Endodermal cell (in vitro differentiated cells): Measurements from ENCODE around the gene RBCK1. TPM values are rescaled to one million over a fixed set of nuclear protein-coding genes. Genes with fewer than 3 reads are reported as not detected.
"Not testable (repeated sequence)": the region's sequence is repeated elsewhere in the genome, so short reads cannot be mapped to it uniquely, and the experiment has no call there.

Experiments used
- DNase-seq: peaks from one replicate; pipeline ENCODE4 v3.0.0-alpha.2; 2017
- H3K27ac ChIP-seq: 2 replicates; pipeline ENCODE4 v1.5.1; 2013; ENCODE audit warnings: mild to moderate bottlenecking, low read depth, low read length, moderate library complexity
- H3K27me3 ChIP-seq: 2 replicates; pipeline ENCODE4 v1.6.1; 2013; ENCODE audit warnings: mild to moderate bottlenecking, low read length, moderate library complexity; ENCODE audit not compliant: insufficient read depth, control insufficient read depth, poor library complexity, severe bottlenecking
- H3K36me3 ChIP-seq: 2 replicates; pipeline ENCODE4 v1.7.0; 2013; ENCODE audit warnings: mild to moderate bottlenecking, low read length, moderate library complexity; ENCODE audit not compliant: control insufficient read depth, insufficient read depth
- H3K4me1 ChIP-seq: one replicate; pipeline ENCODE4 v1.7.0; 2013; ENCODE audit warnings: low read length; ENCODE audit not compliant: control insufficient read depth, insufficient read depth
- H3K4me3 ChIP-seq: 2 replicates; pipeline ENCODE4 v1.5.1; 2013; ENCODE audit warnings: mild to moderate bottlenecking, low read length, moderate library complexity
- H3K9ac ChIP-seq: 2 replicates; pipeline ENCODE4 v1.6.1; 2013; ENCODE audit warnings: mild to moderate bottlenecking, low read length, moderate library complexity; ENCODE audit not compliant: poor library complexity, severe bottlenecking; ENCODE audit errors: extremely low read depth
- H3K9me3 ChIP-seq: 2 replicates; pipeline ENCODE4 v1.6.1; 2013; ENCODE audit warnings: mild to moderate bottlenecking, low read length, moderate library complexity; ENCODE audit not compliant: control insufficient read depth
- H3K27ac Mint-ChIP-seq: 2 replicates; pipeline ENCODE4 v1.8.0; 2020; ENCODE audit warnings: mixed read lengths
- H3K27me3 Mint-ChIP-seq: 2 replicates; pipeline ENCODE4 v1.8.0; 2021; ENCODE audit warnings: mild to moderate bottlenecking, mixed read lengths; ENCODE audit not compliant: insufficient read depth
- H3K36me3 Mint-ChIP-seq: 2 replicates; pipeline ENCODE4 v1.8.0; 2020; ENCODE audit warnings: low read depth, mixed read lengths
- H3K4me1 Mint-ChIP-seq: 2 replicates; pipeline ENCODE4 v1.8.0; 2020; ENCODE audit warnings: mixed read lengths
- H3K4me3 Mint-ChIP-seq: 2 replicates; pipeline ENCODE4 v1.8.0; 2020; ENCODE audit warnings: mild to moderate bottlenecking, moderate library complexity, mixed read lengths
- H3K9me3 Mint-ChIP-seq: 2 replicates; pipeline ENCODE4 v1.8.0; 2020; ENCODE audit warnings: mild to moderate bottlenecking, mixed read lengths
- CTCF ChIP-seq: fragments of 200-600 bp; sonication (generic); conservative IDR thresholded peaks from 2 replicates; pipeline ENCODE4 v1.5.0; 2021; ENCODE audit warnings: antibody characterized with exemption, mild to moderate bottlenecking
- WGBS, 2 experiments: methylation state at CpG; one replicate each; pipeline versions ENCODE4 v1.1.5 to v1.1.7; 2013; ENCODE audit warnings: missing lambda C conversion rate in 2 of 2, mixed read lengths in 1 of 2; ENCODE audit not compliant: insufficient coverage in 1 of 2, insufficient read length in 1 of 2; 5-methylcytosine and 5-hydroxymethylcytosine counted together
- total RNA-seq, 2 donors: library from RNA; stranded (reverse); fragmentation: NEBNext Ultra II Directional in 1 of 2; extraction: Animal tissue kit (Norgen Biotek cat#: 25700) in 1 of 2; gene quantifications; 2 replicates in 1 of 2; 3 replicates in 1 of 2; pipeline ENCODE4 v1.2.1, GENCODE V29; 2021

Gene RBCK1
- total RNA-seq, 2 donors from 2014 or later, result 61.7 to 63.7 TPM

DNA sequence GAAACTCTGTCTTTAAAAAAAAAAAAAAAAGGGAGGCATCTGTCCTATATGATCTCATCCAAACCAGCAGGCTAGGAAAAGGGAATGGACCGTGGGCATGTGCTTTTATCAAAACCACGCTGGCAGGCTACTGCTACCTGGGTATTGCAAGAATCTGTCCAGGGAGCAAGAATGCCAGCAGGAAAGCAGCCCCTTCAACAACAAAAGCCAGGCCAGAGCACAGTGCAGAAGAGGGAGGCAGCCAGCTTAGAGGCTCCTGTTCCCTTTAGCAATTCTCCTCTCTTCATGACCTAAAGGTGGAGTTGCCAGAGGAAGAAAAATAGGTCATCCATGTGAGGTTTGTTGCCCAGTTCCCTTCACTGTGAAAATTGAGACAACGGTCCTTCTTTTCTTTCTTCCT lies 36.0 kb downstream of the RBCK1 start:
- WGBS, 2 experiments, result 96 to 100% methylated on average over 1 to 3 of the region's 3 CpGs
- Histone ChIP-seq H3K36me3 (peaks cover 74% of the 10 kb centered on the region), H3K4me3 (no peak overlapping the region), H3K27ac (no peak overlapping the region), H3K9ac (no peak overlapping the region), H3K27me3 (no peaks in the 10 kb centered on the region), H3K4me1 (no peaks in the 10 kb centered on the region), H3K9me3 (no peaks in the 10 kb centered on the region)
- TF ChIP-seq CTCF, result no peak
- Mint-ChIP-seq H3K36me3 (peaks cover 69% of the 10 kb centered on the region), H3K4me1 (no peaks in the 10 kb centered on the region), H3K27ac (no peak overlapping the region), H3K4me3 (no peak overlapping the region), H3K9me3 (no peaks in the 10 kb centered on the region), H3K27me3 (no peaks in the 10 kb centered on the region)
- DNase-seq, result no peak

DNA sequence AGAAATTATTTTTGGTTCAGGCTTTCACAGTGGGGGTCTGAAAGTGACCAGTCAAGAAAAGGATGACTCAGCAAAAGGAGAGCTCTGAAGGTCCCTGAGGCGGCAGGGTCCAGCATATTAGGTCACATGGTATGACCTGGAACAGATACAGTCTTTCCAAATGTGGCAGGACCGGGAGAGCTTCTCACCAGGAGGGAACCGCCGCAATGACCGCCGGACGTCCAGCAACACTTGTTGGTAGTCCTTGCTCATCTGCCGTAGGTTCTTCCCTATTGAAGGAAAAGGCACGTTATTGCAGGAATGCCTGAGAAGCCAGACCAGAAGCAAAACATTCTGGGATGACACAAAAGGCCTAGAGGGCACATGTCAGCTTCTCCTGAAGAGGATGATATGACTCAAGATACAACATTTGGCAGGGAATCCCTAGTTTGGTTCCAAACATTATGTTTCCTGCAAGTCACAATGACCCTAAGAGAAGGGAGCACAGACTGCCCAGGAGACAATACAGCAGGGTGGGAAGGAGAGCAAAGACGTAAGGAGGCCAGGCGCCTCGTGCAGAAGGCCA lies 36.8 kb downstream of the RBCK1 start:
- WGBS, 2 experiments, result 95 to 96% methylated on average over 12 of the region's 12 CpGs
- peaks cover 65% of the 10 kb centered on the region for H3K36me3 Mint-ChIP-seq
- Histone ChIP-seq H3K9ac (no peak overlapping the region), H3K27me3 (no peaks in the 10 kb centered on the region), H3K9me3 (no peaks in the 10 kb centered on the region), H3K27ac (no peak overlapping the region), H3K4me3 (no peak overlapping the region), H3K36me3 (peaks cover 72% of the 10 kb centered on the region), H3K4me1 (no peaks in the 10 kb centered on the region)
- DNase-seq, result no peak
- no peaks in the 10 kb centered on the region for H3K9me3 Mint-ChIP-seq
- H3K27me3 Mint-ChIP-seq, result no peaks in the 10 kb centered on the region
- H3K4me3 Mint-ChIP-seq, result no peak overlapping the region
- no peaks in the 10 kb centered on the region for H3K4me1 Mint-ChIP-seq
- H3K27ac Mint-ChIP-seq, result peak overlapping the region; percentile 55
- no peak for TF ChIP-seq CTCF

DNA sequence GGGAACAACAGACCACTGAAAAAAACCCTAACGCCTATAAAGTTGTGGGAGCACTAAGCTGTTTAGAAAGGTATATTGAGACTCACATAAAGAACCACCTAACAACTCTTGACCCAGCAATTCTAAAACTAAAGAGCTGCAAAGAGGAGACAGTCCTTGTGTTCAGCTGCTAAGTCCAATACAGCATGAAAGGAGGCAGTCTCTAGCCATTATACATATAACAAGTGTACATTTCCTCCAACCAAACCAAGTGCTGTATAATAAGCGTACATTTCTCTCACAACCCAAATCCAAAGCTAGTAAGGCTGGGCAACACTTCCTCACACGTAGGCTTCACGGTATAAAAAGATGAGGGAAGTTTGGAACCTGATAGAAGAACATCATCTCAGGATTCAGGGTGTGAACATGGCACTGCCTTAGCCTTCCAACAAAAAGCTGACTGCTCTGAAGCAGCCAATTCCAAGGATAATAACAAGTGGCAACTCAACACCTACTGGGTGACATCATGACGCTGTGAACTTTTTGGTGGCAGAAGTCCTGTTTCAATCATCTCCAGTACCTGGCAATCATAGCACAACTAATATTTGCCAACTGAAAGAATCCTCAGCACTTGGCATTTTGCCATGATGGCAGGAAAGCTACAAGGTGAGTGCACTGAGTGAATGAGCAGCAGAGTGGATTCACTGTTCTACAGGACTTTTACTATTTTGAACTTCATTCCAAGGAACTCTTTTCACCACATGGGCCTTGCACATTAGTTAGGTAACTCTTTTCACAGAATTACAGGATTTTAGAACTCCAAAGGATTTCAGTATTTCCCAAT lies 37.6 kb downstream of the RBCK1 start:
- Mint-ChIP-seq H3K27ac (peak overlapping the region; percentile 35), H3K4me1 (no peaks in the 10 kb centered on the region), H3K9me3 (no peaks in the 10 kb centered on the region), H3K36me3 (peaks cover 59% of the 10 kb centered on the region), H3K27me3 (no peaks in the 10 kb centered on the region), H3K4me3 (no peak overlapping the region)
- no peak overlapping the region for H3K27ac ChIP-seq
- no peak overlapping the region for H3K9ac ChIP-seq
- no peaks in the 10 kb centered on the region for H3K9me3 ChIP-seq
- H3K4me3 ChIP-seq, result no peak overlapping the region
- no peaks in the 10 kb centered on the region for H3K4me1 ChIP-seq
- WGBS, 2 experiments, result 94 to 96% methylated on average over 3 to 5 of the region's 5 CpGs
- no peaks in the 10 kb centered on the region for H3K27me3 ChIP-seq
- no peak for TF ChIP-seq CTCF
- no peak for DNase-seq
- H3K36me3 ChIP-seq, result peaks cover 64% of the 10 kb centered on the region

DNA sequence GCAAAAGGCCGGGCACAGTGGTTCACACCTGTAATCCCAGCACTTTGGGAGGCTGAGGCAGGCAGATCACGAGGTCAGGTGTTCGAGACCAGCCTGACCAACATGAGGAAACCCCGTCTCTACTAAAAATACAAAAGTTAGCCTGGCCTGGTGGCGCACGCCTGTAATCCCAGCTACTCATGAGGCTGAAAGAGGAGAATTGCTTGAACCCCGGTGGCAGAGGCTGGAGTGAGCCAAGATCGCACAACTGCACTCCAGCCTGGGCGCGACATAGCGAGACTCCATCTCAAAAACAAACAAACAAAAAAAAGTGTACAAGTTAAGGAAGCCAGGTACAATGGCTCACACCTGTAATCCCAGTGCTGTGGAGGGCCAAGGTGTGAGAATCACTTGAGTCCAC lies 43.9 kb downstream of the RBCK1 start:
- not testable (repeated sequence) for H3K4me3 ChIP-seq

More for the DNA sequence above, 43.9 kb downstream of the RBCK1 start:
- peaks cover 12% of the 10 kb centered on the region for H3K36me3 Mint-ChIP-seq
- not testable (repeated sequence) for H3K27ac ChIP-seq, H3K27me3 Mint-ChIP-seq, H3K27me3 ChIP-seq, H3K4me3 Mint-ChIP-seq, H3K27ac Mint-ChIP-seq, H3K4me1 ChIP-seq, H3K4me1 Mint-ChIP-seq, H3K9me3 Mint-ChIP-seq, H3K9ac ChIP-seq, H3K9me3 ChIP-seq, DNase-seq
- peaks cover 14% of the 10 kb centered on the region for H3K36me3 ChIP-seq
- WGBS, 2 experiments, result 93 to 95% methylated on average over 11 of the region's 11 CpGs
